HCT116 (cell line): Measurements from ENCODE around the gene NDUFAF4. TPM values are rescaled to one million over a fixed set of nuclear protein-coding genes. Genes with fewer than 3 reads are reported as not detected.

ENCODE experiments used
- ATAC-seq: fragments of 200-7000 bp; cut with Tn5 transposase; 2 replicates; pipeline ENCODE4 v1.9.1; 2020; ENCODE audit warnings: mild to moderate bottlenecking, moderate library complexity
- BruUV-seq: library from RNA; stranded (reverse); fragments of 400-500 nt; replicated peaks from 2 replicates; lab custom pipeline; 2021; lab: Mats Ljungman, UMichigan
- CTCF ChIA-PET: fragments of 300-600 bp; sonication (Branson Sonifier 250); formaldehyde crosslinking; loops from one replicate; lab custom pipeline; 2021; ENCODE audit warnings: antibody characterized with exemption; lab: Charles Lee
- POLR2A ChIA-PET: fragments of 300-600, 350-600 bp; sonication (Branson Sonifier 250); formaldehyde crosslinking; loops from one replicate; lab custom pipeline; 2021; ENCODE audit warnings: antibody characterized with exemption; lab: Charles Lee
- RAD21 ChIA-PET, 2 experiments: fragments of 300-600 bp; sonication (Branson Sonifier 250); formaldehyde crosslinking; loops; one replicate each; lab custom pipeline; 2023; ENCODE audit warnings: low total read pairs in 2 of 2; ENCODE audit not compliant: uncharacterized antibody in 2 of 2, unreplicated experiment in 2 of 2, low non-redundant PET in 1 of 2; lab: Charles Lee
- DNase-seq: peaks from one replicate; pipeline ENCODE4 v3.0.0-alpha.2; 2010; ENCODE audit warnings: low read depth, low spot score
- H2AFZ ChIP-seq: fragments of 200-600 bp; shearing (Covaris generic), sonication (generic); 2 replicates; pipeline ENCODE4 v1.6.1; 2017; ENCODE audit warnings: low read depth, mixed run types, mixed read lengths, antibody characterized with exemption, low read length; ENCODE audit not compliant: poor library complexity, severe bottlenecking
- H3K27ac ChIP-seq: 2 replicates; pipeline ENCODE4 v1.5.1; 2012; ENCODE audit warnings: low read depth, low read length
- H3K27me3 ChIP-seq: fragments of 200-600 bp; sonication (generic); 2 replicates; pipeline ENCODE4 v1.6.1; 2016; ENCODE audit warnings: mixed run types, low read length, mixed read lengths; ENCODE audit not compliant: insufficient read depth
- H3K36me3 ChIP-seq, 2 experiments: fragments of 200-500 bp in 1 of 2; fragments of 200-600 bp in 1 of 2; sonication (Bioruptor generic) in 1 of 2; sonication (generic) in 1 of 2; 2 replicates each; pipeline versions ENCODE4 v1.5.1 to v1.6.1; 2014 to 2016; ENCODE audit warnings: low read length in 2 of 2, inconsistent platforms in 1 of 2, mixed read lengths in 1 of 2, mixed run types in 1 of 2; ENCODE audit not compliant: insufficient read depth in 2 of 2, control insufficient read depth in 1 of 2
- H3K4me1 ChIP-seq, 2 experiments: fragments of 200-600 bp in 1 of 2; sonication (generic) in 1 of 2; 2 replicates each; pipeline versions ENCODE4 v1.5.1 to v1.6.1; 2012 to 2017; ENCODE audit warnings: low read length in 2 of 2, inconsistent platforms in 1 of 2, mild to moderate bottlenecking in 1 of 2, mixed read lengths in 1 of 2, mixed run types in 1 of 2, moderate library complexity in 1 of 2; ENCODE audit not compliant: insufficient read depth in 2 of 2, control insufficient read depth in 1 of 2
- H3K4me2 ChIP-seq: fragments of 200-600 bp; sonication (generic); 2 replicates; pipeline ENCODE4 v1.6.1; 2017; ENCODE audit warnings: mixed run types, low read length, mixed read lengths
- H3K4me3 ChIP-seq, 2 experiments: fragments of 200-600 bp in 1 of 2; sonication (generic) in 1 of 2; replicated peaks in 1 of 2; 2 replicates each; pipeline ENCODE4 v1.5.1; 2011 to 2016; ENCODE audit warnings: low read length in 2 of 2, control low read depth in 1 of 2, low read depth in 1 of 2, mild to moderate bottlenecking in 1 of 2, mixed read lengths in 1 of 2, mixed run types in 1 of 2
- H3K79me2 ChIP-seq: fragments of 200-600 bp; sonication (generic); 2 replicates; pipeline ENCODE4 v1.6.1; 2017; ENCODE audit warnings: mild to moderate bottlenecking, mixed run types, low read length, moderate library complexity, mixed read lengths; ENCODE audit not compliant: insufficient read depth
- H3K9ac ChIP-seq: fragments of 200-600 bp; sonication (generic); 2 replicates; pipeline ENCODE4 v1.6.1; 2016; ENCODE audit warnings: low read length, mixed read lengths
- H3K9me2 ChIP-seq: fragments of 200-600 bp; sonication (generic), shearing (Covaris generic); 2 replicates; pipeline ENCODE4 v1.6.1; 2017; ENCODE audit warnings: mixed run types, mild to moderate bottlenecking, moderate library complexity; ENCODE audit not compliant: insufficient read depth
- H3K9me3 ChIP-seq, 2 experiments: fragments of 200-500 bp in 1 of 2; fragments of 200-600 bp in 1 of 2; sonication (Bioruptor generic) in 1 of 2; sonication (generic) in 1 of 2; 2 replicates each; pipeline ENCODE4 v1.6.1; 2014 to 2017; ENCODE audit warnings: low read length in 2 of 2, mixed read lengths in 2 of 2, inconsistent platforms in 1 of 2, low read depth in 1 of 2, mild to moderate bottlenecking in 1 of 2, mixed run types in 1 of 2, moderate library complexity in 1 of 2; ENCODE audit not compliant: control insufficient read depth in 1 of 2, insufficient read depth in 1 of 2
- H4K20me1 ChIP-seq: fragments of 200-600 bp; sonication (generic), shearing (Covaris generic); 2 replicates; pipeline ENCODE4 v1.6.1; 2017; ENCODE audit warnings: mixed run types, mild to moderate bottlenecking, moderate library complexity; ENCODE audit not compliant: insufficient read depth
- EGR1 ChIP-seq: IDR thresholded peaks from 2 replicates; pipeline ENCODE4 v1.6.1; 2012; ENCODE audit warnings: low read depth
- FOSL1 ChIP-seq: IDR thresholded peaks from 2 replicates; pipeline ENCODE4 v1.6.1; 2012; ENCODE audit warnings: low read depth
- MAX ChIP-seq: IDR thresholded peaks from 2 replicates; pipeline ENCODE4 v1.6.1; 2012
- POLR2A ChIP-seq: IDR thresholded peaks from 2 replicates; pipeline ENCODE4 v1.7.0; 2011; ENCODE audit warnings: borderline replicate concordance; ENCODE audit not compliant: insufficient read depth, insufficient read length; ENCODE audit errors: extremely low read depth
- RAD21 ChIP-seq: IDR thresholded peaks from 2 replicates; pipeline ENCODE4 v1.6.1; 2012; ENCODE audit warnings: low read depth, mild to moderate bottlenecking
- SP1 ChIP-seq: IDR thresholded peaks from 2 replicates; pipeline ENCODE4 v1.6.1; 2012; ENCODE audit warnings: low read depth
- TCF7L2 ChIP-seq: IDR thresholded peaks from 2 replicates; pipeline ENCODE4 v1.7.0; 2011; ENCODE audit warnings: borderline replicate concordance, inconsistent platforms; ENCODE audit not compliant: insufficient read depth, insufficient read length; ENCODE audit errors: extremely low read depth
- YY1 ChIP-seq: IDR thresholded peaks from 2 replicates; pipeline ENCODE4 v1.6.1; 2011; ENCODE audit warnings: low read length, low read depth, moderate library complexity, mild to moderate bottlenecking; ENCODE audit not compliant: insufficient replicate concordance; ENCODE audit errors: extremely low read depth
- ZBTB33 ChIP-seq: IDR thresholded peaks from 2 replicates; pipeline ENCODE4 v1.6.1; 2011; ENCODE audit warnings: mild to moderate bottlenecking, low read length, moderate library complexity; ENCODE audit not compliant: insufficient replicate concordance; ENCODE audit errors: extremely low read depth
- ZNF274 ChIP-seq: fragments of 200-500 bp; sonication (Bioruptor generic); IDR thresholded peaks from 2 replicates; pipeline ENCODE4 v1.6.1; 2014; ENCODE audit warnings: mild to moderate bottlenecking, low read depth, low read length, inconsistent platforms
- intact Hi-C: fragments of 100-400 bp; cut with micrococcal nuclease; formaldehyde crosslinking; loops from 2 replicates; pipeline ENCODE4 v1.10.0; 2022
- total RNA-seq: library from RNA; stranded (reverse); gene quantifications from one replicate; pipeline ENCODE4 v1.2.1, GENCODE V29; 2021; ENCODE audit not compliant: unreplicated experiment
- TF ChIP-seq, protein P1 (sequence below), 3 experiments: fragments of 200-600 bp in 1 of 3; sonication (generic) in 1 of 3; IDR thresholded peaks in 2 of 3; conservative IDR thresholded peaks in 1 of 3; 2 replicates each; pipeline ENCODE4 v1.5.1; 2012 to 2017; ENCODE audit warnings: low read depth in 2 of 3, low read length in 2 of 3, antibody characterized with exemption in 1 of 3, borderline replicate concordance in 1 of 3, control low read depth in 1 of 3, mild to moderate bottlenecking in 1 of 3, mixed read lengths in 1 of 3, mixed run types in 1 of 3, moderate library complexity in 1 of 3; ENCODE audit not compliant: insufficient read depth in 1 of 3

NDUFAF4 gene
- total RNA-seq, 1 experiment from 2014 or later, result 62.4 TPM

DNA sequence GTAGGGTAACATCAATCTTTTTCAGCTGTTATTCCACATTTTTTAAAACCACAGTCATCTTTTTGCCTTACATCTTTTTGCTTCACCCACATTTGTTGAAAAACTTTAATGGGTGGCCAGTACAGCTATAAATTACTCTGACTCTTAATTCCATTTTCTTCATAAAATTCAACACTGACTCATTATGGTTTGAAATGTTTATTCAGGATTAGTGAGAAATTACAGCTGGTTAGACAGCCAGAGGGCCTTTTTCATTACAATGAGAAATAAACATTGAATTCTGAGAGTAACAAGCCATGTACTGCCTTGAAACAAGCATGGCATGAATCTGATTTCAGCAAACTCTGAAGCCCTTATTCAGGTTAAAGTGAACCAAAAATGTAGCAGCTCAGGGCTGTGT lies 19.5 kb downstream of the NDUFAF4 start:
- Histone ChIP-seq H3K27ac (no peak overlapping the region), H3K79me2 (no peaks in the 10 kb centered on the region), H3K4me1 (no peaks in the 10 kb centered on the region), H4K20me1 (no peaks in the 10 kb centered on the region), H3K9me3 (no peaks in the 10 kb centered on the region), H3K4me3 (no peak overlapping the region), H3K4me2 (no peak overlapping the region), H2AFZ (no peak overlapping the region), H3K27me3 (no peaks in the 10 kb centered on the region), H3K9me2 (no peaks in the 10 kb centered on the region), H3K36me3 (no peaks in the 10 kb centered on the region), H3K9ac (no peak overlapping the region)
- intact Hi-C loops, result no loop called here
- ChIA-PET RAD21 (no interaction called here), POLR2A (no interaction called here), CTCF (no interaction called here)
- no peak for DNase-seq
- ATAC-seq, result no peak
- TF ChIP-seq EGR1, result no peak
- TF ChIP-seq RAD21, result no peak
- TF ChIP-seq, protein P1, sequence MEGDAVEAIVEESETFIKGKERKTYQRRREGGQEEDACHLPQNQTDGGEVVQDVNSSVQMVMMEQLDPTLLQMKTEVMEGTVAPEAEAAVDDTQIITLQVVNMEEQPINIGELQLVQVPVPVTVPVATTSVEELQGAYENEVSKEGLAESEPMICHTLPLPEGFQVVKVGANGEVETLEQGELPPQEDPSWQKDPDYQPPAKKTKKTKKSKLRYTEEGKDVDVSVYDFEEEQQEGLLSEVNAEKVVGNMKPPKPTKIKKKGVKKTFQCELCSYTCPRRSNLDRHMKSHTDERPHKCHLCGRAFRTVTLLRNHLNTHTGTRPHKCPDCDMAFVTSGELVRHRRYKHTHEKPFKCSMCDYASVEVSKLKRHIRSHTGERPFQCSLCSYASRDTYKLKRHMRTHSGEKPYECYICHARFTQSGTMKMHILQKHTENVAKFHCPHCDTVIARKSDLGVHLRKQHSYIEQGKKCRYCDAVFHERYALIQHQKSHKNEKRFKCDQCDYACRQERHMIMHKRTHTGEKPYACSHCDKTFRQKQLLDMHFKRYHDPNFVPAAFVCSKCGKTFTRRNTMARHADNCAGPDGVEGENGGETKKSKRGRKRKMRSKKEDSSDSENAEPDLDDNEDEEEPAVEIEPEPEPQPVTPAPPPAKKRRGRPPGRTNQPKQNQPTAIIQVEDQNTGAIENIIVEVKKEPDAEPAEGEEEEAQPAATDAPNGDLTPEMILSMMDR (IDR thresholded peaks at IDR 0.05 in 2 of 3, conservative IDR thresholded peaks at IDR 0.05 in 1 of 3; ENCODE audit: borderline replicate concordance in 1 of 3, insufficient read depth in 1 of 3, low read depth in 2 of 3, low read length in 2 of 3), result no peak
- no peak for TF ChIP-seq ZNF274
- no peak for TF ChIP-seq MAX
- TF ChIP-seq SP1, result no peak
- TF ChIP-seq ZBTB33, result no peak
- TF ChIP-seq FOSL1, result no peak
- no peak for TF ChIP-seq YY1
- TF ChIP-seq TCF7L2, result no peak
- no peak for TF ChIP-seq POLR2A
- no TSS peak for BruUV-seq
